ENCODE measurements around the gene CKS1B.

The CKS1B gene

DNA sequence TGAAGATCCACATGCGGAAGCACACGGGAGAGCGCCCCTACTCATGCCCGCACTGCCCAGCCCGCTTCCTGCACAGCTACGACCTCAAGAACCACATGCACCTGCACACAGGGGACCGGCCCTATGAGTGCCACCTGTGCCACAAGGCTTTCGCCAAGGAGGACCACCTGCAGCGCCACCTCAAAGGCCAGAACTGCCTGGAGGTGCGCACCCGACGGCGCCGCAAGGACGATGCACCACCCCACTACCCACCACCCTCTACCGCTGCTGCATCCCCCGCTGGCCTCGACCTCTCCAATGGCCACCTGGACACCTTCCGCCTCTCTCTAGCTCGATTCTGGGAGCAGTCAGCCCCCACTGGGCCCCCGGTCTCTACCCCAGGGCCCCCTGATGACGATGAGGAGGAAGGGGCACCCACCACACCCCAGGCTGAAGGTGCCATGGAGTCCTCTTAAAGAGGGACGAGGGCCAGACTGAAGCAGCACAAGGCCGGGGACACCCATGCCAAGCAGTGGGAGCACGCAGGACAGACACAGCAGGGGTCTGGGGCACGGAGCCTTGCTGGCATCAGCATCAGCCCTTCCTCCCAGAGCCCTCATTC, 41.9 kb downstream of the CKS1B start:
- no peak for DNase-seq

- DNase-seq, result peak; percentile 77 to 89 (median 80)
Observed at GRCh38 chr1:155017041-155017945, 42.8 kb downstream of the CKS1B start.

DNA sequence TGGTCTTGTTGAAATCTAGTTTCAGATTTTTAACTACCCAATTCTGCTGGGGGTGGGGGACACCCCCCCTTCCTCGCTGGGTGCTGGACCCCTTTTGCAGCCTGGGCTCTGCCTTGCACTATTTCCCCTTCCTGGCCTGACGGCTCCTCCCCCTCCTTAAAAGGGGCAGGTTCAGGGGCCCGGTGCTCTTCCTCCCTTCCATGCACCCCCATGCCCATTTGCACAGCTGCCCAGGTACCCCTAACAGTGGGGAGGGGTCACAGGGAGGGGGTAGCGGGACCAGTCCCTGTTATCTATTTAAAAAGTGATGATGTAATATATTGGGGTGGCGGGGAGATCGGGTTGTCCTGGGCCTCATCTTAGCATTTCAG, 43.5 kb downstream of the CKS1B start:
- DNase-seq, result no peak

- DNase-seq, result no peak
Observed at GRCh38 chr1:155018617-155019348, 44.3 kb downstream of the CKS1B start.

GRCh38 chr1:155019377-155020245, 45.1 kb downstream of the CKS1B start:
- DNase-seq, result no peak

DNA sequence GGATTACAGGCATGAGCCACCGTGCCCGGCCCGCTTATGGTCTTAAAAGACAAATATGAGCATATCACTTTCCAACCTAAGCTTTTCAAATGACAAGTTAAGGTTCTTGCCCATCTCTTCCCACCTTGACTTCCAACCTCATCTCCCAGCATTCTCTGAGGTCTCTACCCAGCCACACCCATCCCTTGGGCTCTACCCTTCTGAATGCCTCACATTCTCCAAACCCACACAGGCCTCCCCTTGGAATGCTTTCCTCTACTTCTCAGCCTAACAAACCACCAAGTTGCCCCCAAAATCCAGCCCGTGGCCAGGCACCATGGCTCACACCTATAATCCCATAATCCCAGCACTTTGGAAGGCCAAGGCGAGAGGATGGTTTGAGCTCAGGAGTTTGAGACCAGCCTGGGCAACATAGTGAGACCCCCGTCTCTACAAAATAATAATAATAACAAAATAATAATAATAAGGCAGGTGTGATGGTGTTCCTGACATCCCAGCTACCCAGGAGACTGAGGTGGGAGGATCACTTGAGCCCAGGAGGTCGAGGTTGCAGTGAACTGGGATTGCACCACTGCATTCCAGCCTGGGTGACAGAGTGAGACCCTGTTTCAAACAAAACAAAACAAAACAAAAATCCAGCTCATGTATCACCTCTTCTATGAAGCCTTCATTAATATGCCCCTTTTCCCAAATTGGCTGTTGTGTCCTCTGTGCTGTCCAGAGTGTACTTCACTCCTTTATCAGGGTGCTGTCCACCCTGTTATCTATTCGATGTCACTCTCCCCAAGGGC, 47.9 kb downstream of the CKS1B start:
- no peak for DNase-seq

GRCh38 chr1:155022927-155023236, 48.4 kb downstream of the CKS1B start:
- DNase-seq, result no peak

DNA sequence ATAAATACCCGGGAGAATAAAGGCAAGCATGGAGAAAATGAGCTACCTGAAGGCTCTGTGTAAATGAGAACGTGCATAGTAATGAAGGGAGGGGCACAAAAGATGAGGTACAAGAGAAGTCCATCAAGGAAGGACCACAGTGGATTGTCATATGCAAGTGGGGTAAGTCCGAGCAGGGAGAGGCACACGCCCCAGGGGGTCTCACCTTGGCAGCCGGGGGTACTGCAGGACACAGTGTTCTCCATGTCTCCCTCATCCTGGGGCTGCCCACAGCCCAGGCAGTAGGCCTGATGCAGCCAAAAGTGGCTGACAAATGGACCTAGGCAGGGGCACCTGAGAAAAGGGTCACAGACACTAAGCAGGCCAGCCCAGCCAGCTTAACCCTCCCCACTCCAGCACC, 49.1 kb downstream of the CKS1B start:
- DNase-seq, result no peak

- no peak for DNase-seq
Observed at GRCh38 chr1:155024315-155024714, 49.8 kb downstream of the CKS1B start.

GRCh38 chr1:155026154-155026553, 51.7 kb downstream of the CKS1B start:
- DNase-seq, result no peak

- DNase-seq, result no peak
Observed at GRCh38 chr1:155026588-155026987, 52.1 kb downstream of the CKS1B start.
